Measurements from ENCODE around the gene DYRK1B. TPM values are rescaled to one million over a fixed set of nuclear protein-coding genes. Genes with fewer than 3 reads are reported as not detected.

DYRK1B gene
- total RNA-seq, 1 donor from 2014 or later = 9.1 TPM

DNA sequence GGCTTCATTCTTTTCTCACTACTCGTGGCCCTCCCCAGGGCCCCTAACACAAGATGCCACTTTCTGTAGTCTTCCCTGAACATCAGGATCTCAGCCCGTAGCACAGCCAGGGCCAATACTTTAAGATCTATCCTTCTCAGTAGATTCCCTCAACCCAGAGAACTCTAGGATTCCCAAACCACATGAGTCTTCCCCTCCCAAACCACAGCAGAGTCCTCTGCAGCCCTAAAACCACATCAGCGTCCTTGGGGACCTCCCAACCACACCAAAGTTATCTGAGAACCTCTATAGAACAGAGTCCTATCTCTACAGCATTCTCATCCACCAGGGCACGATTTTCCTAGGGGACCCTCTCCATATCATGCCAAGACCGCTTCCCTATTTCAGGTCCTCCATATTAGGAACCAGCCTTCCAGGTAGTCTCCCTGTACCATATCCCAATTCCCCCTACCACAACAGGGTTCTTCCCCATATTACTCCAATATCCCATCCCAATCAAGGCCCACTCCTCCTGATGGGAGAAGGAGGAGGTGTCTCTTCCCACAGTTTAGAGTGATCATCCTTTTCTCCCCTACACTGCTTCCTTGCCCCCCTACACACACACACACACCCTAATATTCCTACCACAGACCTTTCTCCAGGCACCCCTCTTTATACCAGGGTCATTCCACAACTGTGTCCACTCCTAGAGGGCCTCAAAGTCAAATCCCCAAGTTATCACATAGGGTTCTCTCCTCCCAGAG, 1.4 kb downstream of the DYRK1B start:
- intact Hi-C loops (cut with micrococcal nuclease) = loop anchor here (1.0 to 5.0 kb wide), 5 partner anchors 8 to 610 kb away; partner anchors contain the start of genes PSMC4, SAMD4B and SERTAD3

GRCh38 chr19:39831679-39832078, 2.3 kb downstream of the DYRK1B start:
- intact Hi-C loops (cut with micrococcal nuclease) = loop anchor here (2.0 to 5.0 kb wide), 3 partner anchors 39 to 611 kb away; partner anchors contain the start of genes SAMD4B and SERTAD3

DNA sequence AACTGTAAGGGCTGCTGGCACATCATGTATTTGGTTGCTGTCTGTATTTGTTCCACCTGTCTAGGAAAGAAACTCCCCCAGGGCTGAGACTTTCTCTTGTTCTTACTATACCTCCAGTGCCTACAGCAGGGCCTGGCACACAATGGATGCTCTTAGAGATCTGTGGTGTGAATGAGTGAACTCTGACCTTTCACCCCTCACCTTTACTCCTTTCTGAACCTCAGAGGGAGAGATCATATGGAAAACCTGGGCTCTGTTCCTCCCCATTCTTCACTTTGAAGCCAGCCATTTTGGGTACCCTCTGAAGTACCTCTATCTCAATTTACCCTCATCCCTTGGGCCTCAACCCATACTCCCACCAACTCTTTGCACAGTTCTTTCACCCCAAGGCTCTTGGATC, 3.1 kb downstream of the DYRK1B start:
- intact Hi-C loops (cut with micrococcal nuclease) = loop anchor here (5.0 kb wide), 2 partner anchors 489 to 611 kb away; partner anchors contain the start of genes SAMD4B and SERTAD3

DNA sequence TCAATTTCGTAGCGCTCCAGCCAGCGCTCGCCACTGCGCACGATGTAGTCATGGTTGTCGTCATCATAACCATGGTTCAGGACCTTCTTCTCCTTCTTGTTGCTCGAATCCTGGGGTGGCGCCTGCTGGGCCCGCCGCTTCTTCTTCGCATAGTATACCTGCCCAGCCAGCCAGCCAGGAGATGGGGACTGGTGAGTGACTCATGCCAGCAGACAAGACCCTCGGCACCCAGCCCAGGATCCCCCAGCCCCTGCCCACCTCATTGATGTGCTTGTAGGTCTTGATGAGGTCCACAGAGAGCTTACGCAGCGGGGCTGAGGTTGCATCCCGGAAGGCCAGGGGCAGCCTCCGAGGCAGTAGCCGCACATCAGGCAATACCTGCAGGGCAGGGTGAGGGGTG, 3.6 kb downstream of the DYRK1B start:
- intact Hi-C loops (cut with micrococcal nuclease) = loop anchor here (5.0 kb wide), 2 partner anchors 488 to 612 kb away; partner anchors contain the start of genes SAMD4B and SERTAD3

- intact Hi-C loops (cut with micrococcal nuclease) = loop anchor here (5.0 kb wide), 2 partner anchors 487 to 613 kb away; partner anchors contain the start of genes SAMD4B and SERTAD3
Measured at GRCh38 chr19:39829702-39830275, 4.2 kb downstream of the DYRK1B start.

DNA sequence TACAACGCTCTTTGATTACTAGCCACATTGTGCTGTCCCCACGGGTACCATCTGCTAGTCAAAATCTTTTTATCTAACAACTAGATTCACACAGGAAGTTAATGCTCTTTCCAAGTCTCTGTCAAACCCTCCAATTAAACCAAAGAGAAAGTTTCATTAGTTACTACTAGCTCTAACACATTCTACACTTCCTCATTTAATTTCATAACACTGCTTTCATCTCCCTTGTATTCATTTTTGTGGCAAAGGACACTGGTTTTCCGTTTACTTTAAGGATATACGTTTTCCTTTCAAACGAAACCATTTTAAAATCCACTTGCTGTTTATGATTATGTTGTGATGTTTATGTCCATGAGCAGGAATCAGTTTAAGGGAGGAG, 5.3 kb downstream of the DYRK1B start:
- intact Hi-C loops (cut with micrococcal nuclease) = no loop called here

- intact Hi-C loops (cut with micrococcal nuclease) = no loop called here
Measured at GRCh38 chr19:39828015-39828653, 5.8 kb downstream of the DYRK1B start.

DNA sequence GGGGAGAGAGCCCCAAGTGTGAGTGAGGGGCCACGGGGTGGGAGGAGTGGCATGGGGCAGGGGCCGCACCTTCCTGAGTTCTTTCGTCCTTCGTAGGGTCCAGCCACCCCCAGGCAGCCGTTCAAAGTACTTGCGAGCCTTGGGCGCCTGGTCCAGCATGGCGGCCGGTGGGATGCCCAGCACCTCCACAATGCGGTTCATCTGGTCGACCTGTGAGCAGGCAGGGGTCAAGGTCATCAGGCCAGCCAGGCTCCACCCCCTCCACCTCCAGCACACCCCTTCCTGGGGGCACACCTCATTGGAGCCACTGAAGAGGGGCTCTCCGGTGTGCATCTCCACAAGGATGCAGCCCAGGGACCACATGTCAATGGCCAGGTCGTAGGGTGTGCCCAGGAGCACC, 6.7 kb downstream of the DYRK1B start:
- intact Hi-C loops (cut with micrococcal nuclease) = no loop called here

DNA sequence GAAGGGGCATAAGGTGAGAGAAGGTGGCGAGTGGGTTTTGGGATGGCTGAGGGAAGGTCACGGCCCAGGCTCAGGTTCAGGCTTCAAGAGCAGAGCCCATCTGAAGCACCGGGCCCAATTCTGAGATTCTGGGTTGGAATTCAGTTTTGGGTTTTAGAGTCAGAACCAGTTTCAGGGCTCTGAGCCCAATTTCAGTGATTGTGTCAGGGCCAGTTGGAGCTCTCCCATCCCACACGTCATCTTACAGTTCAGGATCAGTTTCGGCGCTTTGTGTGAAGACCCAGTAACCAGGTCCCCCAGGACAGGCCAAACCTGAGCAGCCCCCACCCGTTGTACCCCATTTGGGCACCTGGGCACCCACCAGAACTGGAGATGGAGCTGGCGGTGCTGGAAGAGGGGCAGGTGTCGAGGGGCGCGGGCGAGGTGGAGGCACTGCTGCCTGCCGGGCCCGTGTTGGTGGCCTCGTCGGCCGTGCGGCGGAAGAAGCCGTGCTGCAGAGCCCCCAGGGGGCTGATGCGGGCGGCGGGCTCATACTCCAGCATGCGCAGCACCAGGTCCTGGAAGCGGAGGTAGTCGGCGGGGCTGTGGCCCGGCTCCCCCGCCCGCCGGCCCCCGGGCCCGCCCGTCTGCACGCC, 7.5 kb downstream of the DYRK1B start:
- intact Hi-C loops (cut with micrococcal nuclease) = no loop called here

GRCh38 chr19:39825531-39826076, 8.4 kb downstream of the DYRK1B start:
- intact Hi-C loops (cut with micrococcal nuclease) = loop anchor here (2.0 kb wide), 1 partner anchor 145 kb away; the partner anchor contains the start of gene PSMC4

DNA sequence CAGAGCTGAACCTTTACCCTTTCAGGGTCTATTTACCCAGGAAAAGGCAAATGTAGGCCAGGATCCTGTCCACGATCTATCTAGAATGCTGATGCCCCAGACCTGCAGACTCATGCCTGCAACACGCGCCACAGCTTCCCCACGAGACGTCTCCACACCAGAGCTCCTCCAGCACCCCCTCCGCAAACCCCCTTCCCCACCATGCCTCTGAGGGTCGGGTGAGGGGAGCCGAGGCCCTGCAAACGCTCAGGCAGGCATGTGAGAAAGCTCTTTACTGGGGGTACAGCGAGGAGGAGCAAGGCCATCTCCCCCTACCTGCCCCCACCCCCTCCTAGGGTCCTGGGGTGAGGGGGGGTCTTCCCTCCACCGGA, 8.9 kb downstream of the DYRK1B start:
- intact Hi-C loops (cut with micrococcal nuclease) = loop anchor here (2.0 kb wide), 1 partner anchor 146 kb away; the partner anchor contains the start of gene PSMC4

GRCh38 chr19:39824143-39825092, 9.5 kb downstream of the DYRK1B start:
- intact Hi-C loops (cut with micrococcal nuclease) = loop anchor here (1.0 to 5.0 kb wide), 8 partner anchors 9 to 379 kb away; partner anchors contain the start of genes FBL, PSMC4, SUPT5H and ZNF546

- intact Hi-C loops (cut with micrococcal nuclease) = loop anchor here (1.0 to 5.0 kb wide), 8 partner anchors 10 to 378 kb away; partner anchors contain the start of genes FBL, PSMC4, SUPT5H and ZNF546
Measured at GRCh38 chr19:39823686-39824085, 10.3 kb downstream of the DYRK1B start.

DNA sequence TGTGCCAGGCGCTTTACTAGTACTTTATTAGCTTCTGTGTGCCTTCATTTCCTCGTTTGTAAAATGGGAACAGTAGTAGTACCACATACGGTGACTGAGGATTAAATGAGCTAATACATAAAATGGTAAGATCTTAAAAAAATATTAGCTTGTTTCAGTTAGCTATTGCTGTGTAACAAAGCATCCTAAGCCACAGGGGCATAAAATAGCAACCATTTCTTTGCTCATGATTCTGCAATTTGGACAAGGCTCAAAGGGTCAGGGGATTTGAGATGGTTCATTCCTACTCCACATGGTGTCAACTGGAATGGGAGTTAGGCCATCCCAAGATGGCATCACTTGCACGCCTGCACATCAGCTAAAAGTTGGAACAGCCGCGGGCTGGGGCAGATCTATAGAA, 13.3 kb downstream of the DYRK1B start:
- intact Hi-C loops (cut with micrococcal nuclease) = loop anchor here (5.0 kb wide), 1 partner anchor 143 kb away; no protein-coding TSS in a partner anchor

GRCh38 chr19:39819786-39820185, 14.2 kb downstream of the DYRK1B start:
- intact Hi-C loops (cut with micrococcal nuclease) = loop anchor here (5.0 kb wide), 1 partner anchor 142 kb away; no protein-coding TSS in a partner anchor

DNA sequence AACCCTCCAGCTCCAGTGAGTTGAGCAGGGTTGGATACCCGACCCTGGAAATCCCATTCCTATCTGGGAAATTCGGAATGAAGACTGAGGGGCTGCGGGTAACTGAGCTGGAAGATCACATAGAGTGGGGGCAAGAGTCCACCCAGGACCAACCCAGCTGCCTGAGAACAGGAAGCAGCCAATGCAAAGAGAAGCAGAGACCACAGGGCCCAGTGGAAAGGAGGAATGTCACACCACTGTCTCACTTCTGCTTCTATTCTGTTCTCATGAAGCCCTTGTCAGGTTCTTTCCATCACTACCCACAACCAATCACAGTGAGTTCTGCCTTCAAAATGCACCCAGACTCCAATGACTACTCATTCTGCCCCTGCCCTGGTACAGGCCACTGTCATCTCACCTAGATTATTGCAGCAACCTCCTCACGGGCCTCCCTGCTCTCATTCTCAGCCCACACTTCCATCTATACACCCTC, 15.3 kb downstream of the DYRK1B start:
- intact Hi-C loops (cut with micrococcal nuclease) = no loop called here

- intact Hi-C loops (cut with micrococcal nuclease) = no loop called here
Measured at GRCh38 chr19:39817888-39818561, 15.9 kb downstream of the DYRK1B start.

GRCh38 chr19:39816287-39817048, 17.5 kb downstream of the DYRK1B start:
- intact Hi-C loops (cut with micrococcal nuclease) = no loop called here
